ENCODE data around the gene STRN. TPM values are rescaled to one million over a fixed set of nuclear protein-coding genes. Genes with fewer than 3 reads are reported as not detected.

The STRN gene
- total RNA-seq, 1 donor from 2014 or later = 19.2 TPM

GRCh38 chr2:36855429-36855828 is 110.9 kb downstream of the STRN start:
- Histone ChIP-seq H3K27me3 (ENCODE audit: control insufficient read depth, insufficient read depth, low read length) (no peaks in the 10 kb centered on the region), H3K36me3 (ENCODE audit: control insufficient read depth, insufficient read depth, low read length) (peaks cover 5% of the 10 kb centered on the region), H3K4me3 (ENCODE audit: low read depth, low read length) (no peak overlapping the region)
- FAIRE-seq (no peak), DNase-seq (ENCODE audit: low read depth) (no peak)
- no peak for TF ChIP-seq CTCF (IDR thresholded peaks at IDR 0.05; ENCODE audit: insufficient read depth, low read length, severe bottlenecking)

- no peak for FAIRE-seq
- H3K27me3 ChIP-seq (ENCODE audit: control insufficient read depth, insufficient read depth, low read length) = no peaks in the 10 kb centered on the region
- peak; percentile 53 for DNase-seq (ENCODE audit: low read depth)
- TF ChIP-seq CTCF (IDR thresholded peaks at IDR 0.05; ENCODE audit: insufficient read depth, low read length, severe bottlenecking) = no peak
- H3K4me3 ChIP-seq (ENCODE audit: low read depth, low read length) = no peak overlapping the region
- peaks cover 7% of the 10 kb centered on the region for H3K36me3 ChIP-seq (ENCODE audit: control insufficient read depth, insufficient read depth, low read length)
These were observed 112.1 kb downstream of the STRN start for GRCh38 chr2:36854241-36854640.

DNA sequence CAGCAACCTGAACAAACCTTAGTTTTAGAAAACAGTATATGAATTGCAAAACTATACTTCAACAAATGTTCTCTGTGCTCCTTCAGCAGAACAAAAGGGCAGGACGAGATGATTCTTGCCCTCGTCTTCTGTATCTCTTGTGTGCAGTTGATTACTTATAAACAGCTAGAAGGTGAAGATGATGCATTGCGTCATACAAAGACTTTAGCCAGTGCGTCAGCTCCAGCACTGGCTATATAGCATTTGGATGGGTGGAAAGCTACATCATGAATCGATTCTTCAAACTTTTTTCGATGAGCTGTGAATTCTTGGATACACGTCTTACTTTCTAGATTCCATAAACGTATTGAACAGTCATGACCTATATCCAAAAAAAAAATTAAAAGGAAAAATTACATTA is 117.1 kb downstream of the STRN start:
- H3K27me3 ChIP-seq (ENCODE audit: control insufficient read depth, insufficient read depth, low read length) = no peaks in the 10 kb centered on the region
- no peak for DNase-seq (ENCODE audit: low read depth)
- no peak for TF ChIP-seq CTCF (IDR thresholded peaks at IDR 0.05; ENCODE audit: insufficient read depth, low read length, severe bottlenecking)
- FAIRE-seq = no peak
- peaks cover 5% of the 10 kb centered on the region for H3K36me3 ChIP-seq (ENCODE audit: control insufficient read depth, insufficient read depth, low read length)
- H3K4me3 ChIP-seq (ENCODE audit: low read depth, low read length) = no peak overlapping the region

DNA sequence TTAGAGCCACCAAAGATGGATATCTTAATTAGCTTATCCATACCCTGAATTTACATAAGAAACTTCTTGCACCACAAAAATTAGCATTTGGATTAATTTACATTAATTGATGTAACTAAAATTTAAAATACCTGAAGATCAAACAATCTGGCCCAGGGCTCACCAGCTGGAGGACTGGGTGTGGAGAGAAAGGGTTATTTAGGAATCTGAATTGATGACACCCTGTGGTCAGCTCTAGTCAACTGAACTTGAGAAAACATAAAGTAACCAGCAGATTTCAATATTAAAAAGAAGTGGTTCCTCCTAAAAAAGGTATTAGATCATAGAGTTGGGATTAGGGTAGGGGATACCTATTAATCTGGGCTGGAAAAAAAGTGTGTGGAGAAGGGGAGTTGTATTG is 122.5 kb downstream of the STRN start:
- Histone ChIP-seq H3K27me3 (ENCODE audit: control insufficient read depth, insufficient read depth, low read length) (no peaks in the 10 kb centered on the region), H3K4me3 (ENCODE audit: low read depth, low read length) (no peak overlapping the region), H3K36me3 (ENCODE audit: control insufficient read depth, insufficient read depth, low read length) (no peaks in the 10 kb centered on the region)
- no peak for TF ChIP-seq CTCF (IDR thresholded peaks at IDR 0.05; ENCODE audit: insufficient read depth, low read length, severe bottlenecking)
- FAIRE-seq (no peak), DNase-seq (ENCODE audit: low read depth) (no peak)

GRCh38 chr2:36839976-36840617 is 126.2 kb downstream of the STRN start:
- no peak for DNase-seq (ENCODE audit: low read depth)
- no peak overlapping the region for H3K4me3 ChIP-seq (ENCODE audit: low read depth, low read length)
- H3K27me3 ChIP-seq (ENCODE audit: control insufficient read depth, insufficient read depth, low read length) = no peaks in the 10 kb centered on the region
- FAIRE-seq = no peak
- no peak for TF ChIP-seq CTCF (IDR thresholded peaks at IDR 0.05; ENCODE audit: insufficient read depth, low read length, severe bottlenecking)
- H3K36me3 ChIP-seq (ENCODE audit: control insufficient read depth, insufficient read depth, low read length) = no peaks in the 10 kb centered on the region
